ENCODE results near the gene PHLDB3.
"Not testable (repeated sequence)": the region's sequence is repeated elsewhere in the genome, so short reads cannot be mapped to it uniquely, and the experiment has no call there.

Gene PHLDB3

GRCh38 chr19:43504426-43505185 lies at the start of gene PHLDB3:
Gene PHLDB3, minus strand, starts transcription at chr19:43504746. Its CDS starts 628 bp downstream, at chr19:43504118.
- DNase-seq = peak; percentile 46 to 67

GRCh38 chr19:43553656-43554055 lies 49.1 kb upstream of the PHLDB3 start:
- DNase-seq = no peak

- DNase-seq = no peak
Measured at GRCh38 chr19:43552616-43553015, 48.1 kb upstream of the PHLDB3 start.

DNA sequence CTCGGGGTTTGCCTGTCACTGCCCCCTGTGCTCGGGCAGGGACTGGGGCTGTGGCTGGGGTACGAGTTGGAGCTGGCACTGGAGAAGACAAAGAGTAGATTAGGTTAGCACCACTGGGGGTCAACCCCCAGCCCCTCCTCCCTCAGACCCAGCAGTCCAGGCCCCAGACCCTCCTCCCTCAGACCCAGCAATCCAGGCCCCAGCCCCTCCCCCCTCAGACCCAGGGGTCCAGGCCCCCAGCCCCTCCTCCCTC lies 47.6 kb upstream of the PHLDB3 start:
- no peak for DNase-seq

- DNase-seq = no peak
Measured at GRCh38 chr19:43551399-43552197, 47.1 kb upstream of the PHLDB3 start.

- DNase-seq = no peak
Measured at GRCh38 chr19:43548706-43549105, 44.2 kb upstream of the PHLDB3 start.

- not testable (repeated sequence) for DNase-seq
Measured at GRCh38 chr19:43547926-43548325, 43.4 kb upstream of the PHLDB3 start.

GRCh38 chr19:43546581-43546980 lies 42.0 kb upstream of the PHLDB3 start:
- DNase-seq = no peak

DNA sequence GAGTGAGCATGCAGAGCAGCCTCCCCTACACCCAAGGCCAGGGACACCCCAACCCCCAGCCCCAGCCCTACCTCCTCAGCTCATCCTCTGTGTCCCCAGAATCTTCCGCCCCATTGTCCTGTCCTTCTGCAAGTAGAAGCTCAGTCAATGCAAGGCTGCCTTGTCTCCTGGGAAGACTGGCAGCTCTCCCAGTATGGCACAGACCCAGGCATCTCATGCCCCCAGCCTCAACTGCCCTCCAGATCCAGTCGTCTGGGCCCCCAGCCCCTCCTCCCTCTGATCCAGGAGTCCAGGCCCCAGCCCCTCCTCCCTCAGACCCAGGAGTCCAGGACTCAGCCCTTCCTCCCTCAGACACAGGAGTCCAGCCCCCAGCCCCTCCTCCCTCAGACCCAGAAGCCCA lies 41.4 kb upstream of the PHLDB3 start:
- no peak for DNase-seq

- DNase-seq = no peak
Measured at GRCh38 chr19:43545276-43545675, 40.7 kb upstream of the PHLDB3 start.

GRCh38 chr19:43544077-43544476 lies 39.5 kb upstream of the PHLDB3 start:
- no peak for DNase-seq

DNA sequence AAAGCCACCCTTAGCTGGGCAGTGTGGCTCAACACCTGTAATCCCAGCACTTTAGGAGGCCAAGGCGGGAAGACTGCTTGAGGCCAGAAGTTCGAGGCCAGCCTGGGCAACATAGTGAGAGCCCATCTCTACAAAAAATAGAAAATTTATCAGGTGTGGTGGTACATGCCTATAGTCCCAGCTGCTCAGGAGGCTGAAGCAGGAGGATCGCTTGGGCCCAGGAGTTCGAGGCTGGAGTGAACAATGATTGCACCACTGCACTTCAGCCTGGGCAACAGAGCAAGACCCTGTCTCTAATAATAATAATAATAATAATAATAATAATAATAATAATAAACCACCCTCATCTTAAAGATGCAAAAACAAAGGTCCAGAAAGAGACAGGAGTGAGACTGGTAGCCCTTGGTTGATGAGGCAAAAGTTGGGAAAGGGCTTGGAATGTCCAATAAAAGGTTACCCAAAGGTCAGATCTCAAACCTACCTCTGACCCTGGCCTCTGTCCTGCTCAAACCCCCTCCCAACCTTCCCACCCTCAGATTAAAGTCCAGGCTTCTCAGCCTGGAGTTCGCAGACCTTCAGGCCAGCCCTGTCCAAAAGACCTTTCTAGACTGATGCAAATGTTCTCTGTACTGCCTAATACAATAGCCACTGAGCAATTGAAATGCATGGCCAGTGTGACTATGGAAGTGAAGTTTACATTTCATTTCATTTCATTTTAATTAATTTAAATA lies 37.5 kb upstream of the PHLDB3 start:
- no peak for DNase-seq

DNA sequence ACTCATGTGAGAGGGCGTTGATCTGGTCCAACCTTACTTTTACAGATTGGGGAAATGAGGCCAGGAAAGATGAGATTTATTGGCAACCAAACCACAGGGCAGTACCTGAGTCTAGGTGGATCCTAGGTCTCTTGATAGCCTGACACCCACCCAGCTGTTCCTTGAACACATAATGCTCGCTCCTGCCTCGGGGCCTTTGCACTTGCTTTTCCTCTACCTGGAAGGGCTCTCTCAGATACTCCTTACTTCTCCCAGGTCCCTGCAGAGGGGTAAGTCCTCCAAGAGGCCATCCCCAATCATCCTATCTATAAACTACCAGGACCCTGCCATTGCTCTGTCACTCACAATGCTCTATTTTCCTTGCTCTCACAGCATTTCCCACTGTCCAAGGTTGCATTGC lies 35.8 kb upstream of the PHLDB3 start:
- no peak for DNase-seq

- DNase-seq = no peak
Measured at GRCh38 chr19:43538922-43539321, 34.4 kb upstream of the PHLDB3 start.

DNA sequence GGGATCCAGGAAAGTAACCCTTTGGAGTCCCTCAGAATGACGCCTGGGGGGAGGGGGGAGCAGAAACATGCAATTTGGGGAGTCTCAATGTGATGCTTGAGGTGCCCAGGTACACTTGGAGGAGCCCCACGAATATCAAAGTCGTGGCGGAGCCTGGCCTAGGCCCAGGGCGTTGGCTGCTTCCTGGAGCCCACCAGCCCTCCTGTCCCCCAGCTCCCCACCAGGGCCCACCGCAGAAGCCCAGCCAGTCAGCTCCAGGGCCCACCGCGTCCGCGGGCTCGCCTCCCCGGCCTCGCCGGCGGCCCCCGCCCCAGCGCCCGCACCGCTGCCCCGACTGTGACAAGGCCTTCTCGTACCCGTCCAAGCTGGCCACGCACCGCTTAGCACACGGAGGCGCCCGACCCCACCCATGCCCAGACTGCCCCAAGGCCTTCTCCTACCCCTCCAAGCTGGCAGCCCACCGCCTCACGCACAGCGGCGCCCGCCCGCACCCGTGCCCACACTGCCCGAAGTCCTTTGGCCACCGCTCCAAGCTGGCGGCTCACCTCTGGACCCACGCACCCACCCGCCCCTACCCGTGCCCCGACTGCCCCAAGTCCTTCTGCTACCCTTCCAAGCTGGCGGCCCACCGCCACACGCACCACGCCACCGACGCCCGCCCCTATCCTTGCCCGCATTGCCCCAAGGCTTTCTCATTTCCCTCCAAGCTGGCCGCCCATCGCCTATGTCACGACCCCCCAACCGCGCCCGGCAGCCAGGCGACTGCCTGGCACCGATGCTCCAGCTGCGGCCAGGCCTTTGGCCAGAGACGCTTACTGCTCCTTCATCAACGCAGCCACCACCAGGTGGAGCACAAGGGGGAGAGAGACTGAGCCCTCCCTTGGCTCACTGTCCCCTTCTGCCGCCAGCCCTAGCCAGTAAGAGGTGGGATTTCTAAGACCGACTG lies 30.5 kb upstream of the PHLDB3 start:
- peak; percentile 21 to 41 for DNase-seq

DNA sequence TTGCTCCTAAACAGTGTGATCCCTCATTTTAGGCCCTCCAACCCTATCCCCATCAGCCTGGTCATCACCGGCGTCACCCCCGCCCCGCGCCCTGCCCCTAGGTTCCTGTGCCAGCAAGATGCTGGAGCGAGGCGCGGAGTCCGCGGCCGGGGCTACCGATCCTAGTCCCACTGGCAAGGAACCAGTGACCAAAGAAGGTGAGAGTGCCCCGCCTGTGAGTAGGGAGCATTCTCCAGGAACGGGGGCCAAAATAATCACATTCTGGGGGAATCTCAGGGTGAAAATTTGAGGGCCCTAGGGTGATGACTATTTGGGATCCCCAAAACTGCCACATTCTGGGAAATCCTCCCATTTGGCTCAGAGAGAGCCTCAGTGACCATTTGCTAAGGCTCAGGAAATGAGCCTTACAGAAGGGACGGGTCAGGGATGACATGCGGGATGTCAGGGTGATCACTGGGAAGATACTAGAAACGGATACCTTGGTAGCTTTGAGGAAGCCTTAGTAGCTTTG lies 29.8 kb upstream of the PHLDB3 start:
- DNase-seq = no peak

DNA sequence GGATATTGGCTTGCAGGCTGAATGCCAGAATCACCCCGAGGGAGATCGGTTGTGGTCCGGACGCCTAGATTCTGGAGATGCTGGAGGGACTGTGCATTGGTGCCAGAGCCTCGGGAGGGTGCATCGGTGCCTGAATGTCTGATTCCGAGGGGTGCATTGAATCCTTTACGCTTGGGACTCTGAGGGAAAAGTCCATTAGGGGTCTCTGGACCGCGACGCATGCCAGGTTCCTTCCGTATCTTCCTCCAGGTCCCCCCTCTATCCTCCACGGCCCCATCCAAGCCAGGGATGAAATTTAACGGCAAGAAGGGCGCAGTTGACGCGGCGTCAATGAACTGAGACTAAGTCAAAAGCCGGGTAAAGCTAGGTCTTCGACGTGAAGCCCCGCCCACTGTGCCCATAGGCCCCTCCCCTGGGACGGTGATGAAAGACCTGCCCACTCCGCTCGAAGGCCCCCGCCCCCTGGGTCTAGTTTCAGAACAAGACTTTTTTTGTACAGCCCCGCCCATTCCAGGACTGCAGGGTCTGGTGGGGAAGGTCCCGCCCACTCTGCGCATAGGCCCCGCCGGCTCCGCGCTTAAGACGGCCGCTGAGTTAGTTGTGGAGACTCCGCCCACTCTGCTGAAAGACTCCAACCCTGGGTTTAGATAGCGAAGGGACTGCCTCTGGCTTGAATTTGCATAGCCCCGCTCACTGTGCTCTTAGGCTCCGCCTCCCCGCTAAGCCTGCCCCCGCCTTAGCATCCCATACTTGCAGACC lies 29.2 kb upstream of the PHLDB3 start:
- DNase-seq = peak; percentile 98

DNA sequence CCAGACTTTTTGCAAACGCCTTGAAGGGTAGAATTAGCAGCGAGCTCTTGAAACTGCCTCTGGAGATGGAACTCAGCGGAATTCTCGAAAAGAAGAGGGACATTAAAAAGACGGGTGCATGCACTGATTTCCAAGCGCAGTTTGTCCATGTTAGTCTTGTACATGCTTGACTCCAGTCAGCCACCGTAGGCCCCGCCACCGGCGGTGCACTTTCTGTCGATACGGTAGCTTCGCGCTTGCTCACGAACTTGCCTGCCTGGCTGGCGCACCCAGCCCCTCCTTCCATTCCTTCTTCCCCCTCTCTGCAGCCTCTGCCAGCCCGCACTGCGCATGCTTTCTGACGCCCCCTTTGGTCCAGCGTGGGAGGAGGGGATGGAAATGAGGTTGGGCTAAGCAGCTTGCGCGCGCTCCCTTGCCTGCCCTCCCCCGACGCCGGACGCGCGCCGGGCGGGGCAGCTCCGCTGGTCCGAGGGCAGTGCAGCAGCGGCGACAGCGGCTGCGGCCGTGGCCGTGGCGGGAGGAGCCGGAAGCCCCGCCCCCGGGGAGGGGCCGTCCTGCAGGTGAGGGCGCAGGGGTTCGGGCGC lies 28.5 kb upstream of the PHLDB3 start, which contains the start of gene ZNF575:
Gene ZNF575 (plus strand): TSS at position 227 of the 584 bp plus-strand sequence. CDS start 1,235 bp downstream, outside the sequence.
- peak; percentile 84 to 88 for DNase-seq

- no peak for DNase-seq
Measured at GRCh38 chr19:43532571-43532961, 28.0 kb upstream of the PHLDB3 start.

GRCh38 chr19:43527860-43528622 lies 23.5 kb upstream of the PHLDB3 start:
- DNase-seq = no peak

Measured in CD4-positive, alpha-beta T cell treated with Interferon alpha-2 for 1 hour (primary cell).